ENCODE data around the gene RAVER2. TPM values are rescaled to one million over a fixed set of nuclear protein-coding genes. Genes with fewer than 3 reads are reported as not detected.
"Not testable (repeated sequence)": the region's sequence is repeated elsewhere in the genome, so short reads cannot be mapped to it uniquely, and the experiment has no call there.

The RAVER2 gene
- total and polyA plus RNA-seq, 2 of the 13 experiments (the other 11 are each of a cell fraction or from before 2014, with no cell fraction given): 11.4 to 15.4 TPM

GRCh38 chr1:64811131-64811530 is 66.3 kb downstream of the RAVER2 start:
- 94% methylated on average over 6 of the region's 6 CpGs for WGBS (ENCODE audit: low lambda C conversion rate)
- CTCF ChIA-PET (ENCODE audit: low intra/inter-chr PET ratio, low total read pairs): no interaction called here
- in situ Hi-C loops (cut with HindIII; ENCODE audit: extremely low pct_ligation_motif_present, low pct_unique_long_range_greater_than_20kb): loop anchor here (10.0 kb wide), 1 partner anchor 66 kb away; the partner anchor contains the start of gene RAVER2

GRCh38 chr1:64814427-64814826 is 69.6 kb downstream of the RAVER2 start:
- Histone ChIP-seq H3K4me1 (ENCODE audit: insufficient read depth, low read length) (no peaks in the 10 kb centered on the region), H3K79me2 (ENCODE audit: insufficient read depth, low read length) (no peaks in the 10 kb centered on the region), H3K4me3 (replicated peaks in 1 of 3; ENCODE audit: insufficient read depth in 1 of 3, low read depth in 2 of 3, low read length in 3 of 3) (no peak overlapping the region), H3K27me3 (ENCODE audit: control insufficient read depth in 1 of 2, insufficient read depth in 2 of 2, low read length in 2 of 2) (no peaks in the 10 kb centered on the region; a peak in 1 of 5 replicates), H3K4me2 (ENCODE audit: low read depth, low read length) (no peak overlapping the region), H4K20me1 (ENCODE audit: insufficient read depth, low read length) (no peaks in the 10 kb centered on the region), H3K36me3 (replicated peaks in 1 of 2; ENCODE audit: control insufficient read depth in 1 of 2, insufficient read depth in 2 of 2, low read length in 2 of 2) (no peaks in the 10 kb centered on the region), H3K9ac (ENCODE audit: insufficient read depth, low read depth, low read length) (no peak overlapping the region), H3K9me3 (ENCODE audit: low read length) (no peaks in the 10 kb centered on the region), H3K27ac (ENCODE audit: extremely low read length, insufficient read depth, low read length) (no peak overlapping the region), H2AFZ (ENCODE audit: low read length) (no peak overlapping the region)
- BruUV-seq (replicated peaks): no TSS peak
- TF ChIP-seq ATF7 (IDR thresholded peaks at IDR 0.05) (no peak), ATF7 (CRISPR knock-in tag; IDR thresholded peaks at IDR 0.05) (no peak), ZNF12 (CRISPR knock-in tag; IDR thresholded peaks at IDR 0.05) (no peak), ZZZ3 (CRISPR knock-in tag; IDR thresholded peaks at IDR 0.05; ENCODE audit: borderline replicate concordance) (no peak), ZSCAN22 (CRISPR knock-in tag; IDR thresholded peaks at IDR 0.05) (no peak)
- ChIA-PET CTCF (ENCODE audit: low intra/inter-chr PET ratio, low total read pairs) (no interaction called here), POLR2A (no interaction called here)
- intact Hi-C loops (cut with micrococcal nuclease; ENCODE audit: unreplicated experiment): no loop called here
- in situ Hi-C loops (cut with HindIII; ENCODE audit: extremely low pct_ligation_motif_present, low pct_unique_long_range_greater_than_20kb): loop anchor here (10.0 kb wide), 1 partner anchor 70 kb away; the partner anchor contains the start of gene RAVER2
- DNase-seq (ENCODE audit: low spot score) (no peak), FAIRE-seq (no peak), ATAC-seq (no peak)
- 96% methylated on average over 1 of the region's 1 CpG for WGBS (ENCODE audit: low lambda C conversion rate)

More at GRCh38 chr1:64811131-64811530, 66.3 kb downstream of the RAVER2 start:
- FAIRE-seq (no peak), DNase-seq (ENCODE audit: low spot score) (no peak), ATAC-seq (no peak)
- H3K9me3 ChIP-seq (ENCODE audit: low read length): no peaks in the 10 kb centered on the region
- no peaks in the 10 kb centered on the region for H3K27me3 ChIP-seq (ENCODE audit: control insufficient read depth in 1 of 2, insufficient read depth in 2 of 2, low read length in 2 of 2)
- no peak overlapping the region for H3K4me2 ChIP-seq (ENCODE audit: low read depth, low read length)
- H3K79me2 ChIP-seq (ENCODE audit: insufficient read depth, low read length): no peaks in the 10 kb centered on the region
- H3K4me3 ChIP-seq (replicated peaks in 1 of 3; ENCODE audit: insufficient read depth in 1 of 3, low read depth in 2 of 3, low read length in 3 of 3): no peak overlapping the region
- TF ChIP-seq PHF20 (CRISPR knock-in tag; IDR thresholded peaks at IDR 0.05): no peak
- POLR2A ChIA-PET: no interaction called here
- H3K36me3 ChIP-seq (replicated peaks in 1 of 2; ENCODE audit: control insufficient read depth in 1 of 2, insufficient read depth in 2 of 2, low read length in 2 of 2): no peaks in the 10 kb centered on the region; a peak in 1 of 5 replicates
- no peak overlapping the region for H2AFZ ChIP-seq (ENCODE audit: low read length)
- H3K4me1 ChIP-seq (ENCODE audit: insufficient read depth, low read length): no peaks in the 10 kb centered on the region
- no peak overlapping the region for H3K9ac ChIP-seq (ENCODE audit: insufficient read depth, low read depth, low read length)
- no peak overlapping the region for H3K27ac ChIP-seq (ENCODE audit: extremely low read length, insufficient read depth, low read length)
- intact Hi-C loops (cut with micrococcal nuclease; ENCODE audit: unreplicated experiment): no loop called here
- BruUV-seq (replicated peaks): no TSS peak
- H4K20me1 ChIP-seq (ENCODE audit: insufficient read depth, low read length): no peaks in the 10 kb centered on the region

GRCh38 chr1:64817364-64817763 is 72.5 kb downstream of the RAVER2 start:
- CTCF ChIA-PET (ENCODE audit: low intra/inter-chr PET ratio, low total read pairs); H3K79me2 ChIP-seq (ENCODE audit: insufficient read depth, low read length): not testable (repeated sequence)

GRCh38 chr1:64820572-64820971 is 75.7 kb downstream of the RAVER2 start:
- FAIRE-seq; H3K79me2 ChIP-seq (ENCODE audit: insufficient read depth, low read length); H3K4me1 ChIP-seq (ENCODE audit: insufficient read depth, low read length); H4K20me1 ChIP-seq (ENCODE audit: insufficient read depth, low read length); POLR2A ChIA-PET; H3K9me3 ChIP-seq (ENCODE audit: low read length); H3K4me2 ChIP-seq (ENCODE audit: low read depth, low read length); H2AFZ ChIP-seq (ENCODE audit: low read length); H3K27me3 ChIP-seq (ENCODE audit: control insufficient read depth in 1 of 2, insufficient read depth in 2 of 2, low read length in 2 of 2); H3K27ac ChIP-seq (ENCODE audit: extremely low read length, insufficient read depth, low read length); intact Hi-C loops (cut with micrococcal nuclease; ENCODE audit: unreplicated experiment); BruUV-seq (replicated peaks); ATAC-seq; DNase-seq (ENCODE audit: low spot score); H3K36me3 ChIP-seq (replicated peaks in 1 of 2; ENCODE audit: control insufficient read depth in 1 of 2, insufficient read depth in 2 of 2, low read length in 2 of 2); H3K9ac ChIP-seq (ENCODE audit: insufficient read depth, low read depth, low read length); H3K4me3 ChIP-seq (replicated peaks in 1 of 3; ENCODE audit: insufficient read depth in 1 of 3, low read depth in 2 of 3, low read length in 3 of 3); CTCF ChIA-PET (ENCODE audit: low intra/inter-chr PET ratio, low total read pairs): not testable (repeated sequence)
- in situ Hi-C loops (cut with HindIII; ENCODE audit: extremely low pct_ligation_motif_present, low pct_unique_long_range_greater_than_20kb): loop anchor here (5.0 kb wide), 1 partner anchor 553 kb away; no protein-coding TSS in a partner anchor
- WGBS (ENCODE audit: low lambda C conversion rate): 99% methylated on average over 3 of the region's 3 CpGs

More at GRCh38 chr1:64817364-64817763, 72.5 kb downstream of the RAVER2 start:
- H4K20me1 ChIP-seq (ENCODE audit: insufficient read depth, low read length); H3K36me3 ChIP-seq (replicated peaks in 1 of 2; ENCODE audit: control insufficient read depth in 1 of 2, insufficient read depth in 2 of 2, low read length in 2 of 2); H3K9me3 ChIP-seq (ENCODE audit: low read length); H2AFZ ChIP-seq (ENCODE audit: low read length); ATAC-seq; H3K4me1 ChIP-seq (ENCODE audit: insufficient read depth, low read length); H3K4me3 ChIP-seq (replicated peaks in 1 of 3; ENCODE audit: insufficient read depth in 1 of 3, low read depth in 2 of 3, low read length in 3 of 3); H3K9ac ChIP-seq (ENCODE audit: insufficient read depth, low read depth, low read length); FAIRE-seq; H3K4me2 ChIP-seq (ENCODE audit: low read depth, low read length); intact Hi-C loops (cut with micrococcal nuclease; ENCODE audit: unreplicated experiment); H3K27me3 ChIP-seq (ENCODE audit: control insufficient read depth in 1 of 2, insufficient read depth in 2 of 2, low read length in 2 of 2); POLR2A ChIA-PET; H3K27ac ChIP-seq (ENCODE audit: extremely low read length, insufficient read depth, low read length); BruUV-seq (replicated peaks); DNase-seq (ENCODE audit: low spot score): not testable (repeated sequence)
- in situ Hi-C loops (cut with HindIII; ENCODE audit: extremely low pct_ligation_motif_present, low pct_unique_long_range_greater_than_20kb): loop anchor here (10.0 kb wide), 1 partner anchor 73 kb away; the partner anchor contains the start of gene RAVER2
- 89% methylated on average over 5 of the region's 5 CpGs for WGBS (ENCODE audit: low lambda C conversion rate)
